ENCODE measurements around the gene GLIS1.

GLIS1 gene

GRCh38 chr1:53462769-53463501 is 276.0 kb downstream of the GLIS1 start:
- DNase-seq (ENCODE audit: low read depth): no peak

- no peak for DNase-seq (ENCODE audit: low read depth)
Measured at GRCh38 chr1:53462193-53462592, 276.8 kb downstream of the GLIS1 start.

GRCh38 chr1:53461323-53462044 is 277.5 kb downstream of the GLIS1 start:
- DNase-seq (ENCODE audit: low read depth): no peak

GRCh38 chr1:53460666-53461322 is 278.2 kb downstream of the GLIS1 start:
- DNase-seq (ENCODE audit: low read depth): no peak

GRCh38 chr1:53460211-53460634 is 278.7 kb downstream of the GLIS1 start:
- DNase-seq (ENCODE audit: low read depth): no peak

- DNase-seq (ENCODE audit: low read depth): no peak
Measured at GRCh38 chr1:53459321-53460175, 279.4 kb downstream of the GLIS1 start, which contains the start of gene DMRTB1. DMRTB1 (plus strand) TSS chr1:53459399; CDS start chr1:53459454, 55 bp downstream.

- DNase-seq (ENCODE audit: low read depth): no peak
Measured at GRCh38 chr1:53458634-53459033, 280.3 kb downstream of the GLIS1 start.

Measured in non-pigmented ciliary epithelial cell (primary cell).